ENCODE measurements around the gene THOC5.

THOC5 gene

GRCh38 chr22:29457730-29458129, 95.8 kb downstream of the THOC5 start:
- no peaks in the 10 kb centered on the region for H3K9me3 ChIP-seq (ENCODE audit: control insufficient read depth, insufficient read depth, low read length)

GRCh38 chr22:29456211-29456671, 97.3 kb downstream of the THOC5 start:
- Histone ChIP-seq H3K4me1 (ENCODE audit: insufficient read depth, low read length) (no peaks in the 10 kb centered on the region), H3K9ac (ENCODE audit: low read depth, low read length) (no peak overlapping the region), H3K9me3 (ENCODE audit: control insufficient read depth, insufficient read depth, low read length) (no peaks in the 10 kb centered on the region), H3K36me3 (ENCODE audit: insufficient read depth, low read length) (no peaks in the 10 kb centered on the region)

More at GRCh38 chr22:29457730-29458129, 95.8 kb downstream of the THOC5 start:
- Histone ChIP-seq H3K9ac (ENCODE audit: low read depth, low read length) (no peak overlapping the region), H3K4me1 (ENCODE audit: insufficient read depth, low read length) (no peaks in the 10 kb centered on the region), H3K36me3 (ENCODE audit: insufficient read depth, low read length) (no peaks in the 10 kb centered on the region)
